HCT116 (cell line): ENCODE data around the gene CHM.
A peak's percentile ranks its signal among the peaks of the same experiment; 100 is the strongest.

ENCODE experiments used
- CTCF ChIP-seq, 3 experiments: fragments of 200-600 bp in 1 of 3; sonication (generic) in 1 of 3; IDR thresholded peaks in 2 of 3; conservative IDR thresholded peaks in 1 of 3; 2 replicates each; pipeline ENCODE4 v1.5.1; 2012 to 2017; ENCODE audit warnings: low read depth in 2 of 3, low read length in 2 of 3, antibody characterized with exemption in 1 of 3, borderline replicate concordance in 1 of 3, control low read depth in 1 of 3, mild to moderate bottlenecking in 1 of 3, mixed read lengths in 1 of 3, mixed run types in 1 of 3, moderate library complexity in 1 of 3; ENCODE audit not compliant: insufficient read depth in 1 of 3
- EZH2 ChIP-seq: fragments of 200-600 bp; sonication (generic); IDR thresholded peaks from 2 replicates; pipeline ENCODE4 v1.6.1; 2017; ENCODE audit warnings: antibody characterized with exemption, mixed run types
- POLR2A ChIP-seq: IDR thresholded peaks from 2 replicates; pipeline ENCODE4 v1.7.0; 2011; ENCODE audit warnings: borderline replicate concordance; ENCODE audit not compliant: insufficient read depth, insufficient read length; ENCODE audit errors: extremely low read depth
- ZNF274 ChIP-seq: fragments of 200-500 bp; sonication (Bioruptor generic); IDR thresholded peaks from 2 replicates; pipeline ENCODE4 v1.6.1; 2014; ENCODE audit warnings: mild to moderate bottlenecking, low read depth, low read length, inconsistent platforms

DNA sequence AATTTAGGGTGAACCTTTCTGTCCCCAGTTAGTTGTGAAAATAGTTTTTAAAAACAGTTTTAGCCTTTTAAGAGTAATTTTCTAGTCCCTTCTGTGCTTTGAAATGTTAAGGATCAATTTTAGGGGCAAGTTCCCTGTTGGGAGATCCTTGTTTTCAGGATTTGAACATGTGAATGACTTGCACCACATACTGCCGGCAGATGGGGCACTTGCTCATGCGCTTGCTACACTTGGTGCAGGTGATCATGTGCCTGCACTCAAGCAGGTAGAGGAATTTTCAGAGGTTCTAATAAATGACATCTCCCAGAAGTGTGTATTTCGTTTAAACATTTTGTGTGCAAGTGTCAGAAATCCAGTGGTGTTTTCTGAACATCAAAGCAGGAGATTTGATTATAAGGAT lies 195.9 kb downstream of the CHM start:
- TF ChIP-seq CTCF (IDR thresholded peaks at IDR 0.05 in 2 of 3, conservative IDR thresholded peaks at IDR 0.05 in 1 of 3; ENCODE audit: borderline replicate concordance in 1 of 3, insufficient read depth in 1 of 3, low read depth in 2 of 3, low read length in 2 of 3) (peak; percentile 43 to 56 (median 54); a peak in 5 of 6 replicates), POLR2A (no peak), EZH2 (no peak), ZNF274 (no peak)
